PC-9 (cell line): ENCODE data around the gene NR0B1. TPM values are rescaled to one million over a fixed set of nuclear protein-coding genes. Genes with fewer than 3 reads are reported as not detected.

Source experiments
- BruUV-seq: library from RNA; stranded (reverse); fragments of 400-500 nt; replicated peaks from 2 replicates; lab custom pipeline; 2021; lab: Mats Ljungman, UMichigan
- CTCF ChIA-PET: fragments of 300-600 bp; sonication (Branson Sonifier 250); formaldehyde crosslinking; loops from one replicate; lab custom pipeline; 2022; ENCODE audit warnings: antibody characterized with exemption; lab: Charles Lee
- POLR2A ChIA-PET: fragments of 300-600 bp; sonication (Branson Sonifier 250); formaldehyde crosslinking; loops from one replicate; lab custom pipeline; 2022; ENCODE audit warnings: antibody characterized with exemption; ENCODE audit not compliant: unreplicated experiment; lab: Charles Lee
- DNase-seq, 2 experiments: peaks; one replicate each; pipeline versions ENCODE4 v3.0.0 to v3.0.0-alpha.2; 2015 to 2022; ENCODE audit warnings: mixed read lengths in 1 of 2
- H2AFZ ChIP-seq: fragments of 200-600 bp; sonication (generic); 2 replicates; pipeline ENCODE4 v1.8.1; 2017; ENCODE audit warnings: antibody characterized with exemption
- H3F3A ChIP-seq: fragments of 200-600 bp; sonication (generic); 2 replicates; pipeline ENCODE4 v1.8.1; 2017; ENCODE audit warnings: antibody characterized with exemption, mild to moderate bottlenecking, low read depth; ENCODE audit not compliant: insufficient read depth
- H3K27ac ChIP-seq: fragments of 200-600 bp; sonication (generic); 2 replicates; pipeline ENCODE4 v1.6.1; 2016; ENCODE audit warnings: mixed run types
- H3K27me3 ChIP-seq: fragments of 200-600 bp; sonication (generic); 2 replicates; pipeline ENCODE4 v1.6.1; 2016; ENCODE audit warnings: low read depth, mixed run types; ENCODE audit not compliant: insufficient read depth
- H3K36me3 ChIP-seq: fragments of 200-600 bp; sonication (generic); 2 replicates; pipeline ENCODE4 v1.6.1; 2016; ENCODE audit warnings: low read depth, mixed run types
- H3K4me1 ChIP-seq: fragments of 200-600 bp; sonication (generic); replicated peaks from 2 replicates; pipeline ENCODE4 v1.6.1; 2016; ENCODE audit warnings: mixed run types; ENCODE audit not compliant: insufficient read depth
- H3K4me2 ChIP-seq: fragments of 200-600 bp; sonication (generic); 2 replicates; pipeline ENCODE4 v1.6.1; 2017; ENCODE audit warnings: mixed run types
- H3K4me3 ChIP-seq: fragments of 200-600 bp; sonication (generic); 2 replicates; pipeline ENCODE4 v1.6.1; 2016; ENCODE audit warnings: mixed run types
- H3K79me2 ChIP-seq: fragments of 200-600 bp; sonication (generic); 2 replicates; pipeline ENCODE4 v1.6.1; 2017; ENCODE audit warnings: low read depth, mixed run types
- H3K9me2 ChIP-seq: fragments of 200-600 bp; sonication (generic); 2 replicates; pipeline ENCODE4 v1.8.1; 2017; ENCODE audit warnings: mild to moderate bottlenecking; ENCODE audit not compliant: insufficient read depth
- H3K9me3 ChIP-seq: fragments of 200-600 bp; sonication (generic); 2 replicates; pipeline ENCODE4 v1.8.1; 2016; ENCODE audit warnings: low read depth; ENCODE audit not compliant: insufficient read depth
- H4K20me1 ChIP-seq: fragments of 200-600 bp; sonication (generic); 2 replicates; pipeline ENCODE4 v1.8.1; 2017; ENCODE audit not compliant: insufficient read depth
- CTCF ChIP-seq: fragments of 200-600 bp; sonication (generic); conservative IDR thresholded peaks from 2 replicates; pipeline ENCODE4 v1.6.1; 2017; ENCODE audit warnings: mixed run types, antibody characterized with exemption, mild to moderate bottlenecking, moderate library complexity
- EZH2 ChIP-seq: fragments of 200-600 bp; sonication (generic); IDR thresholded peaks from 2 replicates; pipeline ENCODE4 v1.8.0; 2017; ENCODE audit warnings: antibody characterized with exemption, low read depth
- intact Hi-C: fragments of 100-400 bp; cut with micrococcal nuclease; formaldehyde crosslinking; loops from one replicate; pipeline ENCODE4 v1.10.0; 2022; ENCODE audit not compliant: unreplicated experiment
- total RNA-seq: library from RNA; stranded (reverse); gene quantifications from 2 replicates; pipeline ENCODE4 v1.2.3, GENCODE V29; 2021

NR0B1 gene
- total RNA-seq, 1 experiment from 2014 or later, result 66.6 TPM

GRCh38 chrX:30280428-30280827, 28.8 kb downstream of the NR0B1 start:
- POLR2A ChIA-PET, result interaction anchor here (0.5 to 0.7 kb wide), 4 partner anchors 20 to 588 kb away, joined by 3 to 5 read pairs (median 4); no protein-coding TSS in a partner anchor
- H3K36me3 ChIP-seq, result peaks cover 5% of the 10 kb centered on the region; the same call in 1 of the 2 replicates
- H3K27ac ChIP-seq, result no peak overlapping the region
- H3K79me2 ChIP-seq, result no peaks in the 10 kb centered on the region
- peaks cover 8% of the 10 kb centered on the region for H3K9me3 ChIP-seq
- no peak overlapping the region for H3K4me3 ChIP-seq
- H3K9me2 ChIP-seq, result no peaks in the 10 kb centered on the region
- peaks cover 15% of the 10 kb centered on the region for H3F3A ChIP-seq
- TF ChIP-seq EZH2 (no peak), CTCF (no peak)
- CTCF ChIA-PET, result no interaction called here
- H3K27me3 ChIP-seq, result no peaks in the 10 kb centered on the region
- intact Hi-C loops, result no loop called here
- BruUV-seq, result no TSS peak
- H3K4me2 ChIP-seq, result no peak overlapping the region
- no peak overlapping the region for H2AFZ ChIP-seq
- no peak for DNase-seq
- no peaks in the 10 kb centered on the region for H4K20me1 ChIP-seq
- peaks cover 28% of the 10 kb centered on the region for H3K4me1 ChIP-seq

- Histone ChIP-seq H3K4me1 (peaks cover 16% of the 10 kb centered on the region), H3K27ac (no peak overlapping the region), H3F3A (peaks cover 7% of the 10 kb centered on the region), H4K20me1 (no peaks in the 10 kb centered on the region), H3K36me3 (peaks cover 5% of the 10 kb centered on the region; the same call in 1 of the 2 replicates), H3K4me3 (no peak overlapping the region), H2AFZ (no peak overlapping the region), H3K9me2 (no peaks in the 10 kb centered on the region), H3K79me2 (no peaks in the 10 kb centered on the region), H3K9me3 (peaks cover 8% of the 10 kb centered on the region; the same call in 1 of the 2 replicates), H3K27me3 (no peaks in the 10 kb centered on the region), H3K4me2 (no peak overlapping the region)
- no TSS peak for BruUV-seq
- intact Hi-C loops, result loop anchor here (5.0 kb wide), 1 partner anchor 209 kb away; no protein-coding TSS in a partner anchor
- ChIA-PET CTCF (no interaction called here), POLR2A (no interaction called here)
- TF ChIP-seq EZH2 (no peak), CTCF (no peak)
- DNase-seq, result no peak
These were observed 30.8 kb downstream of the NR0B1 start for GRCh38 chrX:30278365-30278764.

- CTCF ChIA-PET, result interaction anchor here (0.6 kb wide), 1 partner anchor 11 kb away, joined by 3 read pairs; no protein-coding TSS in a partner anchor
- BruUV-seq, result no TSS peak
- peak in 1 of 2 experiments; percentile 13 for DNase-seq
- no peaks in the 10 kb centered on the region for H3K4me1 ChIP-seq
- H3K4me2 ChIP-seq, result no peak overlapping the region
- POLR2A ChIA-PET, result no interaction called here
- no peaks in the 10 kb centered on the region for H3K79me2 ChIP-seq
- H2AFZ ChIP-seq, result no peak overlapping the region
- H3K27ac ChIP-seq, result no peak overlapping the region
- no peaks in the 10 kb centered on the region for H3F3A ChIP-seq
- no peaks in the 10 kb centered on the region for H3K9me2 ChIP-seq
- no peaks in the 10 kb centered on the region for H4K20me1 ChIP-seq
- H3K27me3 ChIP-seq, result no peaks in the 10 kb centered on the region
- intact Hi-C loops, result loop anchor here (1.0 to 5.0 kb wide), 3 partner anchors 33 to 229 kb away; no protein-coding TSS in a partner anchor
- TF ChIP-seq CTCF (peak; percentile 65), EZH2 (no peak)
- H3K36me3 ChIP-seq, result no peaks in the 10 kb centered on the region
- H3K9me3 ChIP-seq, result no peaks in the 10 kb centered on the region
- no peak overlapping the region for H3K4me3 ChIP-seq
These were observed 33.7 kb downstream of the NR0B1 start for GRCh38 chrX:30275498-30275897.
